Stomach (tissue), 9 donors: ENCODE measurements around the gene PKD1. TPM values are rescaled to one million over a fixed set of nuclear protein-coding genes. Genes with fewer than 3 reads are reported as not detected.

Source experiments
- DNase-seq, 2 donors: peaks; one replicate each; pipeline versions ENCODE4 v3.0.0 to v3.0.0-alpha.2; 2013 to 2019
- H3K27ac ChIP-seq, 5 donors: fragments of 200-600 bp in 4 of 5; sonication (generic) in 4 of 5; one replicate each; pipeline ENCODE4 v1.5.1; 2013 to 2019; ENCODE audit warnings: mild to moderate bottlenecking in 1 of 5, moderate library complexity in 1 of 5
- H3K27me3 ChIP-seq, 3 donors: fragments of 200-600 bp; sonication (generic); one replicate each; pipeline ENCODE4 v1.5.1; 2017 to 2019; ENCODE audit warnings: mixed run types in 1 of 3
- H3K36me3 ChIP-seq, 4 donors: fragments of 200-600 bp; sonication (generic); 1 replicate in 3 of 4; 2 replicates in 1 of 4; pipeline ENCODE4 v1.5.1; 2016 to 2019
- H3K4me1 ChIP-seq, 4 donors: fragments of 200-600 bp; sonication (generic); one replicate each; pipeline ENCODE4 v1.5.1; 2016 to 2019
- H3K4me3 ChIP-seq, 4 donors: fragments of 200-600 bp; sonication (generic) in 3 of 4; one replicate each; pipeline ENCODE4 v1.5.1; 2016 to 2019; ENCODE audit warnings: mild to moderate bottlenecking in 1 of 4
- H3K9me3 ChIP-seq, 4 donors: fragments of 200-600 bp; sonication (generic); one replicate each; pipeline ENCODE4 v1.5.1; 2016 to 2019
- EP300 ChIP-seq: sonication (generic); formaldehyde crosslinking; IDR thresholded peaks from one replicate; pipeline ENCODE4 v1.6.1; 2017; ENCODE audit warnings: antibody characterized with exemption
- POLR2A ChIP-seq, 4 donors: fragments of 450-650 bp; IDR thresholded peaks; one replicate each; pipeline ENCODE4 v1.6.1; 2016; ENCODE audit warnings: antibody characterized with exemption in 4 of 4, control low read depth in 2 of 4, mild to moderate bottlenecking in 1 of 4, moderate library complexity in 1 of 4
- POLR2AphosphoS5 ChIP-seq, 3 donors: sonication (generic); formaldehyde crosslinking; IDR thresholded peaks; one replicate each; pipeline ENCODE4 v1.6.1; 2016; ENCODE audit warnings: antibody characterized with exemption in 3 of 3
- WGBS, 5 donors: extraction: QIAGEN DNeasy Blood & Tissue Kit in 3 of 5; methylation state at CpG; one replicate each; pipeline versions ENCODE4 v1.1.5 to v1.1.7; 2013 to 2018; 5-methylcytosine and 5-hydroxymethylcytosine counted together
- intact Hi-C: fragments of 100-400 bp; cut with DNase I; formaldehyde crosslinking; loops from one replicate; pipeline ENCODE4 v1.15.1; 2023; ENCODE audit warnings: low total_unique reads
- polyA plus RNA-seq, 3 donors: library from polyadenylated mRNA; stranded (reverse); fragments of 200-250 nt; gene quantifications; one replicate each; pipeline ENCODE4 v1.2.3, GENCODE V29; 2013
- total RNA-seq, 5 donors: library from RNA; depleted of rRNA; stranded (reverse); fragments of >200 nt; gene quantifications; one replicate each; pipeline versions ENCODE4 v1.1.0 to v1.2.3, GENCODE V29; 2014 to 2016
- TF ChIP-seq, protein P1 (sequence below), 7 experiments: fragments of 450-650 bp in 4 of 7; fragments of 200-600 bp in 3 of 7; sonication (generic) in 3 of 7; IDR thresholded peaks; one replicate each; pipeline ENCODE4 v1.5.1; 2016 to 2019; ENCODE audit warnings: antibody characterized with exemption in 7 of 7, control low read depth in 2 of 7, mild to moderate bottlenecking in 1 of 7
- donor health status: healthy with polysubstance abuse.
- donor health status: Bipolar disorder and iron deficiency.
- donor health status: healthy.

Gene PKD1
- total and polyA plus RNA-seq, 8 donors = 10.4 to 776 (median 90.7) TPM

DNA sequence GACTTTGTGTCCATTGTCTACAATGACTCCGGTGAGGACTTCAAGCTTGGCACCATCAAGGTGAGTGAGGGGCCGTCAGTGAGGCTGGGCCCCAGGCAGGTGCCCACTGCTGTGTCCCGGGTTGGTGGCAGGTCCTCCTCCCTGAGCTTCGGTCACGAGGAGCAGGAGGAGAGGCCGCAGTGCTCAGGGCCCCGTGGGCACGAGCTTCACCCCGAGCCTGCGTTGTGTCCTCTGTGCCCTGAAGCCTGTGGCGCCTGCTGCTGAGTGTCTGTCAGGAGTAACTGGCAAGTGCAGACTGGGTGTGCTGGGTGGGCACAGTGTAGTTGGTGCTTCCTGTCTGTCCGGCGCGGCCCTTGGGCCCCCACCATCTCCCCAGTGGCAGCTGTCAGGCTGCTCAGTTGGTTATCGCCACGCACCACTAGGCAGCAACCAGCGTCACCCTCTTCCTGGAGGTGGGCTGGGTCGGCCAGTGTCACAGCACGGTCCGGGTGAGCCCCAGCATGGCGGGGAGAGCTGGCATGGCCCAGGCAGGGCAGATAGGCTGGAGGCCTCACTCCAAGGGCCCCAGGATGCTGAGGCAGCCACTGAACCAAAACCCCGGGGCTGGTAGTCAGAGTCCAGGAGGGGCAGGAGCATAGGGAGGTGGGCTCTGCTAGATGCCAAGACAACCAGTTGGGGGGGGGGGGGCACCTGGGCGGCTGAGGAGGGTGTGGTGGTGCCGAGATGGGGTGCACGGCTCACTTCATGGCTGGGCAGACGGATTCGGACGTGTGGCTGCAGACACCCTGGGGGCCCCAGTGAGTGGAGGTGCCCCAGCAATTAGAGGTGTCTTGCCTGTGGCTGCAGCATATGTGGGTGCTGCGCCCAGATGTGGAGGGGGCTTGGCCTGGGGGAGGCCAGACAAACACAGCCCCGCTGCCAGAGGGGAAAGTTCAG, 48.6 kb downstream of the PKD1 start:
- TF ChIP-seq, protein P1, sequence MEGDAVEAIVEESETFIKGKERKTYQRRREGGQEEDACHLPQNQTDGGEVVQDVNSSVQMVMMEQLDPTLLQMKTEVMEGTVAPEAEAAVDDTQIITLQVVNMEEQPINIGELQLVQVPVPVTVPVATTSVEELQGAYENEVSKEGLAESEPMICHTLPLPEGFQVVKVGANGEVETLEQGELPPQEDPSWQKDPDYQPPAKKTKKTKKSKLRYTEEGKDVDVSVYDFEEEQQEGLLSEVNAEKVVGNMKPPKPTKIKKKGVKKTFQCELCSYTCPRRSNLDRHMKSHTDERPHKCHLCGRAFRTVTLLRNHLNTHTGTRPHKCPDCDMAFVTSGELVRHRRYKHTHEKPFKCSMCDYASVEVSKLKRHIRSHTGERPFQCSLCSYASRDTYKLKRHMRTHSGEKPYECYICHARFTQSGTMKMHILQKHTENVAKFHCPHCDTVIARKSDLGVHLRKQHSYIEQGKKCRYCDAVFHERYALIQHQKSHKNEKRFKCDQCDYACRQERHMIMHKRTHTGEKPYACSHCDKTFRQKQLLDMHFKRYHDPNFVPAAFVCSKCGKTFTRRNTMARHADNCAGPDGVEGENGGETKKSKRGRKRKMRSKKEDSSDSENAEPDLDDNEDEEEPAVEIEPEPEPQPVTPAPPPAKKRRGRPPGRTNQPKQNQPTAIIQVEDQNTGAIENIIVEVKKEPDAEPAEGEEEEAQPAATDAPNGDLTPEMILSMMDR (IDR thresholded peaks at IDR 0.05) = no peak
- TF ChIP-seq POLR2A (IDR thresholded peaks at IDR 0.05) (no peak), POLR2AphosphoS5 (IDR thresholded peaks at IDR 0.05) (no peak), EP300 (no peak)
- Histone ChIP-seq H3K4me3 (no peak overlapping the region), H3K9me3 (no peaks in the 10 kb centered on the region), H3K27me3 (no peaks in the 10 kb centered on the region), H3K4me1 (peaks cover 16 to 54% (median 42%) of the 10 kb centered on the region in 4 donors), H3K36me3 (peaks cover 68 to 98% (median 96%) of the 10 kb centered on the region in 4 donors), H3K27ac (peak overlapping the region in 1 of 5 donors; percentile 34)
- DNase-seq = no peak
- intact Hi-C loops = loop anchor here (10.0 kb wide), 1 partner anchor 62 kb away; the partner anchor contains the start of gene NHERF2
- WGBS, 5 donors = 87 to 93% (median 91%) methylated on average over 16 to 30 of the region's 30 CpGs

DNA sequence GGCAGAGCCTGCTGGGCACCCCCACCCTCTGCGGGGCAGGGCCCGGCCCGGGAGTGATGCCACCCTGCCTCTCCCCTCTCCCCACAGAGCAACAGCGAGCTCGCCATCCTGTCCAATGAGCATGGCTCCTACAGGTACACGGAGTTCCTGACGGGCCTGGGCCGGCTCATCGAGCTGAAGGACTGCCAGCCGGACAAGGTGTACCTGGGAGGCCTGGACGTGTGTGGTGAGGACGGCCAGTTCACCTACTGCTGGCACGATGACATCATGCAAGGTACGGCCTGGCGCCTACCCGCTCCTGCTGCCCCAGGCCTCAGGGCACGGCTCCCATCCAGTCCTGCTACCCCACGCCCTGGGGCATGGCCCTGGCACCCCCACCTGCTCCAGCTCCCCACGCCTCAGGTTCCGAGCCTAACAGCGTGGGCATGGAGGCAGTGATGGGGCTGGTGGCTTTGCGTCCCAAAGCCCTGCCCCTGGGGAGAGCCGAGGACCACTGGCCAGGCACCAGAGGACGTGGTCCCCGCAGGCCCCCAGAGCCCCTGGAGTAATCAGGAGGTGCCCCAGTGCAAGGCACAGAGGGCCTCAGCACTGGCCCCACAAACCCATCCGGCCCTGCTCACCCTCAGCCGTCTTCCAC, 49.5 kb downstream of the PKD1 start:
- WGBS, 5 donors = 86 to 95% (median 87%) methylated on average over 23 to 27 of the region's 27 CpGs
- H3K27ac ChIP-seq = peak overlapping the region in 1 of 5 donors; percentile 34
- intact Hi-C loops = loop anchor here (10.0 kb wide), 1 partner anchor 61 kb away; the partner anchor contains the start of gene NHERF2
- no peaks in the 10 kb centered on the region for H3K9me3 ChIP-seq
- peaks cover 71 to 98% (median 97%) of the 10 kb centered on the region in 4 donors for H3K36me3 ChIP-seq
- no peak overlapping the region for H3K4me3 ChIP-seq
- TF ChIP-seq, protein P1 (IDR thresholded peaks at IDR 0.05) = no peak
- TF ChIP-seq EP300 (no peak), POLR2A (IDR thresholded peaks at IDR 0.05) (no peak)
- no peaks in the 10 kb centered on the region for H3K27me3 ChIP-seq
- DNase-seq = peak in 1 of 2 donors; percentile 36
- peaks cover 15 to 54% (median 41%) of the 10 kb centered on the region in 4 donors for H3K4me1 ChIP-seq

DNA sequence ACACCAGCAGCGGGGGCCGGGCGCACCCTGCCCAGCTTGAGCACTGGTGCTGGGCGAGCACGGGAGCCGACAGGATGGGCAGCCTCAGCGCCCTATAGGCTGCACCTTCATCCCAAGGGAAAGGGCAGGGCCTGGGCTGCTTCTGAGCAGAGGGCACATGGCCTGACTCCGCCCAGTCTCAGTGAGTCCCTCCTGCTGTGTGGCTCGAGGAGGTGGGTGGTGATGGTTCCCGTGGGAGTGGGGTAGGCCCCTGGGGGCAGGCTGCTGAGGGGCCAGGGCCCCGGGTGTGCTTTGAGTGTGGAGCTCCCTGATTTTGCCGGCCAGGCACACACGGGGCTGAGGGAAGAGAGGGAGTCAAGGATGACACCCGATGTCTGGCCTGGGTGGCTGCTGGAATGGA, 50.0 kb downstream of the PKD1 start:
- Histone ChIP-seq H3K27ac (peak overlapping the region in 1 of 5 donors; percentile 34), H3K27me3 (no peaks in the 10 kb centered on the region), H3K36me3 (peaks cover 75 to 100% (median 100%) of the 10 kb centered on the region in 4 donors), H3K4me1 (peaks cover 15 to 56% (median 42%) of the 10 kb centered on the region in 4 donors), H3K9me3 (no peaks in the 10 kb centered on the region), H3K4me3 (no peak overlapping the region)
- intact Hi-C loops = loop anchor here (10.0 kb wide), 1 partner anchor 61 kb away; the partner anchor contains the start of gene NHERF2
- WGBS, 5 donors = 72 to 84% (median 81%) methylated on average over 10 to 14 of the region's 14 CpGs
- TF ChIP-seq, protein P1 (IDR thresholded peaks at IDR 0.05) = no peak
- TF ChIP-seq POLR2A (IDR thresholded peaks at IDR 0.05) (no peak), POLR2AphosphoS5 (IDR thresholded peaks at IDR 0.05) (no peak), EP300 (no peak)
- DNase-seq = no peak
